GM21367 (cell line): ENCODE results near the gene ETNPPL.
"Not testable (repeated sequence)": the region's sequence is repeated elsewhere in the genome, so short reads cannot be mapped to it uniquely, and the experiment has no call there.

Experiments used
- ATAC-seq: cut with Tn5 transposase; IDR thresholded peaks from one replicate; pipeline ENCODE4 v1.9.1; 2021; ENCODE audit not compliant: unreplicated experiment

The ETNPPL gene

GRCh38 chr4:108758498-108758897 lies 4.4 kb downstream of the ETNPPL start:
- no peak for ATAC-seq

- no peak for ATAC-seq
Observed at GRCh38 chr4:108754327-108754726, 8.5 kb downstream of the ETNPPL start.

GRCh38 chr4:108751321-108751720 lies 11.5 kb downstream of the ETNPPL start:
- ATAC-seq: no peak

GRCh38 chr4:108749119-108749518 lies 13.7 kb downstream of the ETNPPL start:
- ATAC-seq: no peak

GRCh38 chr4:108746511-108746910 lies 16.3 kb downstream of the ETNPPL start:
- ATAC-seq: no peak

- ATAC-seq: no peak
Observed at GRCh38 chr4:108744307-108744706, 18.5 kb downstream of the ETNPPL start.

GRCh38 chr4:108742451-108743420 lies 20.1 kb downstream of the ETNPPL start:
- ATAC-seq: no peak

- no peak for ATAC-seq
Observed at GRCh38 chr4:108738003-108738706, 24.7 kb downstream of the ETNPPL start.

- no peak for ATAC-seq
Observed at GRCh38 chr4:108731006-108731405, 31.8 kb downstream of the ETNPPL start.

- ATAC-seq: no peak
Observed at GRCh38 chr4:108730579-108730978, 32.3 kb downstream of the ETNPPL start.

- ATAC-seq: no peak
Observed at GRCh38 chr4:108729731-108730130, 33.1 kb downstream of the ETNPPL start.

GRCh38 chr4:108725457-108725856 lies 37.4 kb downstream of the ETNPPL start:
- no peak for ATAC-seq

- no peak for ATAC-seq
Observed at GRCh38 chr4:108717386-108717785, 45.5 kb downstream of the ETNPPL start.

- ATAC-seq: no peak
Observed at GRCh38 chr4:108716340-108716739, 46.5 kb downstream of the ETNPPL start.

GRCh38 chr4:108714880-108715279 lies 48.0 kb downstream of the ETNPPL start:
- no peak for ATAC-seq

GRCh38 chr4:108710578-108710977 lies 52.3 kb downstream of the ETNPPL start:
- not testable (repeated sequence) for ATAC-seq

- ATAC-seq: no peak
Observed at GRCh38 chr4:108709722-108710121, 53.1 kb downstream of the ETNPPL start.

GRCh38 chr4:108709234-108709633 lies 53.6 kb downstream of the ETNPPL start:
- ATAC-seq: no peak

- ATAC-seq: no peak
Observed at GRCh38 chr4:108706289-108706688, 56.6 kb downstream of the ETNPPL start.

GRCh38 chr4:108703966-108704365 lies 58.9 kb downstream of the ETNPPL start:
- ATAC-seq: no peak

GRCh38 chr4:108703370-108703769 lies 59.5 kb downstream of the ETNPPL start:
- no peak for ATAC-seq

- no peak for ATAC-seq
Observed at GRCh38 chr4:108702960-108703359, 59.9 kb downstream of the ETNPPL start.
